CD4-positive, alpha-beta T cell treated with Interleukin-15 for 1 hour (primary cell): Measurements from ENCODE around the gene ABCF2.

Experiments
- DNase-seq: peaks from one replicate; pipeline ENCODE4 v3.0.0-alpha.2; 2020

The ABCF2 gene

DNA sequence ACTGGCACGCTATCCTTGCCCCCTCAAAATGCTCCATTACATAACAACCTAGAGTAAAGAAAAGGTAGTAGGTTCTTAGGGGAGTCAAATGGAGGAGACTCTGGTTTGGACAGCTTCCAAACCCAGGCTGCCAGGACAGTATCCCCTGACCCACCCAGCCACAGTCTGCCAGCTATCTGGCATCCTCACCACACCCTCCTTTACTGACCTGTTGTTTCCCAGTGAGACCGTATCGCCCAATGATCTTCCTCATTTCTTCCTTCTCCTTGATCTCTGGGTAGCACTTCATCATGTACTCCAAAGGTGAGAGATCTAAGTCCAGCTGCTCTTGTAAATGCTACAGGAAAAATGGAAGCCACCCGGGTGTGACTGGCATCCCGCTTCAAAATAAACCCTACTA is 11.6 kb downstream of the ABCF2 start:
- DNase-seq = no peak

DNA sequence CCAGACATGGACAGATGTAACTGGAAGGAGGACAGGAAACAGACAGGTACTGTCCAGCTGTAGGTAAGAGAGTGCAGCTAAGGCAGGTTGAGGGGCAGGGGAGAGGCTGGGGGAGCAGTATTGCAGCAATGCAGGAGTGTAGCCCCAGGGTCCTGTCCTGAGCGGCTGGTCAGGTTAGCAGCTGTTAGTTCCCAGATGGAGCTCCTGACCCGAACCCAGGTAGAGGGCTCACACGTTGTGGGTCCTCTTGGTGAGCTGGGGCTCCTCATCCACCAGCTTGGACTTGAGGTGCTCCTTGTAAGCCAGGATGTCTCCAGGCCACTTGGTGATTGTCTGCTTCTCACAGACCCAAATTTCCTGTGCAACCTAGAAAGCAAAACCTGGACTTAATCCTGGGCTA is 13.2 kb downstream of the ABCF2 start:
- DNase-seq = no peak

DNA sequence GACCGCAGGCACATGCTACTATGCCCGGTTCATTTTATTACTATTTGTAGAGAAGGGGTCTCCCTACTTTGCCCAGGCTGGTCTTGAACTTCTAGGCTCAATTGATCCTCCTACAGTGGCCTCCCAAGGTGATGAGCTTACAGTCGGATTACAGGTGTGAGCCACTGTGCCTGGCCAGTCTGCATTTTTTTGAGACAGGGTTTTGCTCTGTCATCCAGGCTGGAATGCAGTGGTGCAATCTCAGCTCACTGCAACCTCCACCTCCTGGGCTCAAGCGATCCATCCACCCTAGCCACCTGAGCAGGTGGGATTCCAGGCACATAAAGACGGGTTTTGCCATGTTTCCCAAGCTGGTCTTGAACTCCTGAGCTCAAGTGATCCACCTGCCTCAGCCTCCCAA is 14.4 kb downstream of the ABCF2 start:
- no peak for DNase-seq

DNA sequence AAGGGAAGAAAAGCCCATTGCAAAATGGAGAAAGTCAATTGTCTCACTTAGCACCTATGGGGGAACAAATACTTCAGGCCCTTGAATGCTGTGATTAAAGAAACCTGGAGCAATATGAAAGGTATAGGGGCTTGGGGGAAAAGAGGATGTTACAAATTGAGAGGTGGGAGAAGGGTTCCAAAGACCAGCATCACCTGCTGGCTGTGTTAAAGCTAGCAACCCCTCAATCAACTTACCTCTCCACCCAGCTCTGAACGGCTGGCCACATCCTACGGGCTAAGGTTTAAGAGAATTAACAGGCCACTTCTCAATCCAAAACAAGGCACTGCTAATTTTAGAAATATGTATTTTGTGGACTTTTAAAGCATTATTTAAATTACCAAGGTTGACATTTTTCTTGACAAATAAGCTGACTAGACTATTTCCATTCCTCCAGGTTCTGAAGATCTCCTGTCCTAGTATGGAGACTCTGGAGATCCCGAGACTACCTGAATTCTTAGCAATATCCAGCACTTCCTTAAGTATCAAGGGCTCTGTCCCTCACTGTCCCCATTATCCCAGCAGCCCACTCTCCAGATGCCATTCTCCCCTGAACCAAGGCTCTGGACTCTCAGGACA is 15.7 kb downstream of the ABCF2 start:
- no peak for DNase-seq

DNA sequence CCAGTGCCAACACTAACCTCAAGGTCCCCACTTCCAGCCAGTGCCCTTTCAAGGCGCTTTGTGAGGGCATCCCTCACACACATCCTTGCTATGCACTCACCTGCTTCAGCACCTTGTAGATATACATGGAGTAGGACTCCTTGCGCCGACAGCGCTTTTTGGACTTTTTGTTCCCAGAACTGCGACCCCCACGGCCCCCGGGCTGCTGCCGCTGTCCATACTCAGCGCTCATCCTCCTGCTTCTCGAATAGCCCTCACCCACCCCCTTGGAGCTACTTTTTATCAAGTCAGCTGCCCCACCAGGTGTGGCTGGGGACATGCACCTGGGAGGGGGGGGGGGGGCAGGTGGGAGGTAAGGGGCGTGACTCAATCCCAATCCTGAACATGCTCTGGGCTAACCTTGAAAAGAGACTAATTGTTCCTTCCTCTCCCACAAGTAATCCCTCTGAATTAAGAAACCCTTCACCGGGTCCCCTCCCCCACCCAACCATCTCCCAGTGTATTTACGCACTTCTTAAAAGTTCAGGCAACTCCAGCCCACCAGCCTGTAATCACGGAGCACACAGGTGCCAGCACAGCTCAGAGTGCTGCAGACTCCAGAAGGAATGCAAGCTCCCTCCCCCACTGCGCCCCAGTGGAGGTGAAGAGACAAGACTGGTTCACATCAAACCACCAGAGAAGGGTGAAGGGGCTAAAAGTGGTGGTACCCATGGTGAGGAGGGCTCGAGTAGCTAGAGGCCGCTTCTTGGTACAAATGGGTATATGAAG is 16.7 kb downstream of the ABCF2 start, which contains the start of gene H2BK1:
TSS of gene H2BK1 (minus strand) at position 402 of the 768 bp plus-strand sequence. CDS start at position 232, 170 bp downstream.
- DNase-seq = no peak

DNA sequence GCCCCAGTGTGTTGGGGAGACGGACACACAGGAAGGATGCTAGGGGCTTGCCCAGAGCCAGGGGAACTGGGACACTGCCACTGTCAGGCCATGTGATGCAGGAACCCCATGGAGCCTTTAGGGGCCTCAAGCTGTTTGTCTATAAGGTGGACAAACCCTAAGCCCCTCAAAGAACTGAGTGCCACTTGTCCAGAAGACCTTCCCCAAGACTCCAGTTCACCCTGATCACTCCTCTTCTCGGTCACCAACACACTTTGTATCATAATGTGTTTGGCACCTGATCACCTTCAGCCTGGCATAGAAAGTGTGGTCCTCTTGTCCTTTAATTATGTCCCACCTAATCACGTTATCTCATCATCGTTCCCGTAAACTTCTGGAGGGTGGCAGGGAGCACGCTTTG is 17.4 kb downstream of the ABCF2 start:
- DNase-seq = no peak

DNA sequence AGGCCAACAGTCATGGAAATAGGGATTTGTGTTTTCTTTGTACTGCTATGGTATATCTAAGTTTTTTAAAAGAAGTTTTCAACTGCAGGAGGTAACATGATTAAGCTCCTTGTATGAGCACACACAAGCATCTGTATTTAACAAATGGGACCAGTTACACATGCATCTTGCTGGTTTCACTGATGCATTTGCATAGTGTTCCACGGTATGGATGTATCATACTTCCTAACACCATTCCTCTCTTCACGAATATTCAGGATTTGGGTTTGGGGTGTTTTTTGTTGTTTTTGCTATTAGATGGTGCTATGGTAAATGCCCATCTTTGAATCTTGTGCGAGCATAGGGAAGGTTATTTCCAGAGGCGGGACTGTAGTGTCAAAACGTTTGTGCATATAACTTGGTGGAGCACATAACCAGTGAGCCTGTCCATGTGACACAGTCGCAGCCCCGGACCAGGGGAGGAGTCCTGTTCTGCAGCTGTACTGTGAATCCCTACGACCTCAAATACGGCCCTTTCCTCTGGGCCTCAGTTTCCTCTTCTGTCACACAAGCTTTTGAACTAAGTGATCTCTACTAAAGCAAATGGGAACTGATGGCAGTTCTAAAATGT is 18.6 kb downstream of the ABCF2 start:
- no peak for DNase-seq

DNA sequence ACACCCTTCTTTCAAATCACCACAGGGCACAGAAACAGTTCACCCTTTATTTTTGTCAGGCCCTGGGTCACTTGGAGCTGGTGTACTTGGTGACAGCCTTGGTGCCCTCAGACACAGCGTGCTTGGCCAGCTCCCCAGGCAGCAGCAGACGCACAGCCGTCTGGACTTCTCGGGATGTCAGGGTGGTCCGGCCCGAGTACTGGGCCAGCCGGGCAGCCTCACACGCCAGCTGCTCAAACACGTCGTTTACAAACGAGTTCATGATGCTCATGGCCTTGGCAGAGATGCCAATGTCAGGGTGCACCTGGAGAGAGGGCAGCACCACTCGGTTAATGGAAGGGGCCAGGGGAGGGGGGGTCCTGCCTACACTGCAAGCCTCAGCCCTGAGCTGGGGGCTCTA is 19.2 kb downstream of the ABCF2 start:
- no peak for DNase-seq

DNA sequence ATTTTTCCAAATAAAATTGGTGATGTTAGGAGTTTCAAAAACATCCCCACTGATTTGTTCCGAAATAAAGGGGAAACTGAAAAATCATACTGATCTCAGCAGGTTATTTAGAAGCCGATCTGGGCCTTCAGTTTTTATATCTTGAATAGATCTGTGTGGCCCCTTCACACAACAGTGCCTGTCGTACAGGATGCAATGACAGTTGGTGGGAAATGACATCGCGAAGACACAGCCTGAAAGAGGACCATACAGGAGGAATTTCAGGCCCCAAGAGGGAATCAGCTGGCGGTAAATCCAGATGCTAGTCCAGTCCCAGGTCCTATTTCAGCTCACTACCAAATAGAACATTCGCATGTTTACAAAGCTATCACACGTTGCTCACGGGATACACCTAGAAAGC is 19.7 kb downstream of the ABCF2 start:
- DNase-seq = no peak

DNA sequence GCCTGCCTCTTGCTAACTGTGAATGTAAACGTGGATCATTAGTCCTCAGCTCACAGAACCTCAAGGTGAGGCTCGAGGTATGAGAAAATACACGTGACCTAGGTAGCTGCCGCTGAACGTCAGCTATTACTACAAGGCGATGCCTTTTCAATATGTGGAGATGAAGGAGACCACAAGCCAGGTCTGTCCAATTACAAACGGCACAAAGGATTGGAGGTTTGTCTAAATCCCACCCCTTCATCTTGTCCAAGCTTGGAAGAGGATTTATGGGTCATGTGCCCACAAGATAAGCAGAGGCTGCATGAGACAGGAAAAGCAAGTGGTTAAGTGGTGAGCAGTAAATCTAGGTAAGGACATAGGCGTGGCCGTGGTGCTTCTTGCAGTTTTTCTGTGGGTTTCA is 20.1 kb downstream of the ABCF2 start:
- no peak for DNase-seq

DNA sequence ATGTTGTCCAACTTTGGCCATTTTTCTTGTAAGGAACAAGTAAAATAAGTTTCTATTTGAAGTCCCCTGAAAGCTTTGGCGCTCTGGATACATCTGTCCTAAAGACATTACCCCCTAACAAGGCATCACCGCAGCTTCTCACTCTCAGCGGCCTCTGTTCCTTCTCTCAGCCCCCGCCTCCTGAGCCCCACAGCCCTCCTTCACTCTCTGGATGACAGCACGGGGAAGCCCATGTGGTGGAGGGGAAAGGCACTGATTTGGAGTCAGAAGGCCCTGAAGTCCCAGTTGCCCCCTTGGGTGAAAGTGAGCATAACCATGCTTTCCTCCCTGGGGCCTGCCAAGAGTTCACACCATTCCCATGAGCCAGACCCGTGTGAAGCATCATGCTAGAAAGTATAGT is 21.3 kb downstream of the ABCF2 start:
- DNase-seq = no peak

DNA sequence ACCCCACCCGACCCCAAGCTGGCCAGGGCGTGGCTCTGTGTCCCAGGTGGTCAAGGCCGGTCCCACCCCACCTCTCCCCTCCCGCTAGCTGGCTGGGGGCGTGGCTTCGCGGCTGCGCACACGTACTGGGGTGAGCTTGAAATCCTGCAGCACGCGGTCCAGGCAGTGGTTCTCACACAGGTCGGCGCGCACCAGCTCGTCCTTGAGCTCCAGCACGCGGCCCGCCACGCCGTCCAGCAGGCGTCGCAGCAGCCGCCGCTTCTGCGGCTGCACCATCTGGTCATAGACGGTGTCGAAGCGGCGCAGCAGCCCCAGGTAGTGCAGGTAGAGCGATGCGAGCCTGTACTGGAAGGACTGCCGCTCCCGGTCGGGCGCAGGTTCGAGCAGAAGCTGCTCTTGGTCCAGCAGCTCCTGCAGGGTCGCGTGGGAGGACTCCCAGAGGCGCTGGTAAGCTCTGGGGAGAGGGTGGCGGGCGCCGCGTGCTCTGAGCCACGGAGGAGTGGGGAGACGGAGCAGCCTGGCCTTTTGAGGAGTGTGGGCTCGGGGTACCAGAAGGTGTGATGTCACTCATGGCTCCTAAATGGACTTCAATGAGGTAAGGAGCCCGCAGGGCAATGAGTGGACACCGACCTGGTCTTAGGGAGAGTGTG is 22.5 kb downstream of the ABCF2 start:
- DNase-seq = no peak

DNA sequence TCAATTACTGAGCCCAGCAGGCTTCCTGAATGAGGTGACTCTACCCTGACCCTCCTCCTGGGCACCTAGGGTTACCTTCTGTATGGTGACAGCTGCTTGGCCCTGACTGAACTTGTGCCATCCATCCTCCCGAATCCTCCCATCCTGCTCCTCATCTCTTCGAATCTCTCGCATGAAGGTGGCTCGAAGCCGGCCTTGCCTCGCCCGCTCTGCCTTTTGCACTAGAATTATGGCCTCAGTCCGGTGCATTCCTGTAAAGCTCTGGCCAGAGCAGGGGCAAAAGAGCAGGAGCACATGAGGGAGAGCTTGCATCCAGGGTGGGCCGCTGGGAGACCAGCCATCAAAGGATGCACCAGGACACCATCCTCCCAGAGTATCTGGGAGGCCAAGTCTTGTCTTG is 24.2 kb downstream of the ABCF2 start:
- DNase-seq = no peak

DNA sequence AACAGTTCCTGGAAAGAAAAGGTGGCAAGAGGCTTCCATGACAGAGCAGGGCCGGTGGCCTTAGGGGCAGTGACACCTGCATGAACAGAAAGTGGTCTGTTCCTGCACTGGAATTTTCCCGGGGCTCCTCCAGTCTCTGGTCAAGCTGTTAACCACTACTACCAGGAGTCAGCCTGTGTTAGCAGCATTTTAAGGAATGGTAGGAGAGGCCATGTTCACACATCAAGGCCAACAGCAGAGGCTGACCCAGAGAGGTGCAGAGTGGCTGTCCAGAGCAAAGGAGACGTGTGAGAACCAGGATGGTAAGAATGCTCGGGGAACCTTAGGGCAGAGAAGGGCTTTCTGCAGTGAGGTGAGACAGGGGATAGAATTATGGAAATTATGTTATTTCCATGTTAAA is 25.3 kb downstream of the ABCF2 start:
- no peak for DNase-seq

DNA sequence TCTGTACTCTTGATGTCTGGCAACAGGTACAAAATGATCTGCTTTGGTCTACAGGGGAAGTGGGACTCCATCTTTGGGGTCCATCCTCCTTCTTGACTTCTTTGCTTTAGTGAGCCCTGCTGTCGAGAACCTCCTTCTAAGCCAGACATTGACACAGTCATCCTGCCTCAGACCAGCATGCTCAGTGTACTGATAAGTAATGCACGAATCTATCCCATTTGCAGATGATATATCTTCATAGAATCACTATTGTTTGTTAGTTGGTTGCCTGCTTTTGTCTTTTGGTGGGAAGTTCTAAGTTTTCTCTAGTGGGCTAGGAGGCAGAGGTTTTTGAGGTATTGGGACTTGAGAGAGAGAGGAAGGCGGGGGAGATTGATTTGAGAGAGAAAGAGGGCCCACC is 25.7 kb downstream of the ABCF2 start:
- DNase-seq = no peak

DNA sequence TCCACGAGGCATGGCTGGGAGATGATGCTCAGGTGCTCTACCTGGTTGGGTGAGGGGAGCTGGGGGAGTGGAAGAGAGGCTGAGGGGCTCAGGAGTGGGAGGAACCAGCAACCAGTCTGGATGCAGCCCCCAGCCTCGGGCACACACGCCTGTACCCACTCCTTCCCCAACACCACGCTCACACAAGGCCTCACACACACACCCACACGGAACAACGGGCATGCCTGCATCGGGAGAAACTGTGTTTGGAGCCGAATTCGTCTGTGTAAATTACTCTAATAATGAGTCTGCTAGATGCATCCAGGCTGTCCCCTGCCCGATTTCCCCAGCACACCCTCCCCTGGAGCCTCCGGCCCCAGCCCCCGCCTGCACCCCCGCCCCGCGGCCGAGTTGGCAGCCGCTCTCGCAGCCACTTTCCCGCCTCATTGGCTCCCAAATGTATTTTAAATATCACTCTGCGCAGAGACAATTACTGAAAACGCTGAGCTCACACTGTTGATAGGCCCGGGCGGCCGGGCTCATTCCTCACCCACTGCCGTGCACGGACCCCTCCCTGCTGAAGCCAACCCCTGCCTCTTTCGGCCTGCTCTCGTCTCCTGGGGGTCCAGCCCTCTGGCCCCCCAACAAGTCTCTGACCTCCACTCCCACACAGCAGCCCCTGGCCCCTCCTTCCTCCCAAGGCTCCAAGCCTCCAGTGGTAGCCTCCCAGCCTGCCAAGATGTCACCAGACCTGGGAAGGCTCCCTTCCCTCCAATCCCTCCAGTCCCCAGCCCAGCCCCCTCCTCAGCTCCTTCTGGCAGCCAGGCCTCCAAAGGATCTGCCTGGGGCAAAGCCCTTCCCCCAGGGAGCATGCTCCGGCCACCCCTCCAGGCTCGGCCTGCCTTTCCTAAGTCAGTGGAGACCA is 27.8 kb downstream of the ABCF2 start:
- DNase-seq = no peak

DNA sequence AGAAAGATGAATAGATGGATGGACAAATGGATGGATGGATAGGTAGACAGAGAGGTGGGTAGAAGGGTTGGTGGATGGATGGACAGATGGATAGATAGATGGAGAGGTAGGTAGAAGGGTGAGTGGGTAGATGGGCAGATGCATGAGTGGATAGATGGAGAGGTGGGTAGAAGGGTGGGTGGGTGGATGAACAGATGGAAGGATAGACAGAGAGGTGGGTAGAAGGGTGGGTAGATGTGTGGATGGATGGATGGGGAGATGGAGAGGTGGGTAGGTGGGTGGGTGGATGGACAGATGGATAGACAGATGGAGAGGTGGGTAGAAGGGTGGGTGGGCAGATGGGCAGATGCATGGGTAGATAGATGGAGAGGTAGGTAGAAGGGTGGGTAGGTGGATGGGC is 29.1 kb downstream of the ABCF2 start:
- no peak for DNase-seq

DNA sequence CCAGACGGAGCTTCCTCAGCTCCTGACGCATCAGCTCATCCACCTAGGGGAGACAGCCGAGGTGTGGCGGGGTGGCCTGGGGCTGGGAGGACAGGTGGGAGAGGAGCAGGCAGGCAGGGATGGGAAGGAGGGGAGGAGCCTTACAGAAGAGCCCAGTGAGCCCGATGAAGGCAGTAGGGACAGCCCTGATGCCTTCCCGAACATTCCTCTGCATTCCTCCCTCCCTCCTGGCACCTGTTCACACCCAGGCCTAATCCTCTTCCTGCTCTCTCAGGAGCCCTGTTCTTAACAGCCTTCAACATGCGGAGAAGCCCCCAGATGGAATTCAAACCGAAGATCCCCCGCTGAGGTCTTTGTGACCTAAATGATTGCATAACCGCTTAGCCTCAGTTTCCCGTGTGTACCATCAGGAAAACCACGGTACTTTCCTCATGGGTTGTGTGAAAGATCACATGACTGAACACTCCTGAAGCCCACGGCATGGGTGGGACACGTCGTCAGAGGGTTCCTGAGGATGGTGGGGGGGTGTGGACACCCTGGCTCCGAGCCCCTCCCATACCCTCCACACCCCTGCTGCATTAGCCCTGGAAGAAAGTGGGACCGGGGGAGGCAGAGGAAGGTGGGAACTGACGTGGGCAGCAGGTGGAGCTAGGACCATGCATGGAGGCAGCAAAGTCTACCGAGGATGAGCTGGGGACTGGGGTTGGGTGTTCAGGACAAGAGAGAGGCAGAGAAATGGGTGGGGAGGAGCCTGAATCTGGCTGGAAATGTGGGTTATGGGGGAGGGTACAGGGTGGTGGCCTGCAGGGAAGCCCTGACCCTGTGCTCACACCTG is 31.2 kb downstream of the ABCF2 start:
- no peak for DNase-seq

DNA sequence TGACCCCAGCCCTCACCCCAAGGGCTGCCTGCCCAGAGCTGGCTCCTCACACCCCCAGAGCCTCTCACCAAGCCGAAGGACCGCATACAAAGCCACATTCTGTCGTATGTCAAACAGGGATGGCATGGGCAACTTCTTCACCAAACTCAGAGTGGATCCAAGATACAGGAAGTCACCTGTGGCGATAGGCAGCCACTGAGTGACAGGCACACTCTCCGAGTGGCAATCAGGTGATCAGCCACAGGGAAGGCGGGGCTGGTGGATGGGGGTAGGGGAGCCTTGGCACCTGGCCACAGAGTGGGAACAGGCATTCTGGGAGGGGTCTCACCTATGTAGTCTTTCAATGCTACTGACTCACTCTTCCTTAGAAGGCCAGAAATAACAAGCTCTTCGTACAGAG is 32.8 kb downstream of the ABCF2 start:
- no peak for DNase-seq

DNA sequence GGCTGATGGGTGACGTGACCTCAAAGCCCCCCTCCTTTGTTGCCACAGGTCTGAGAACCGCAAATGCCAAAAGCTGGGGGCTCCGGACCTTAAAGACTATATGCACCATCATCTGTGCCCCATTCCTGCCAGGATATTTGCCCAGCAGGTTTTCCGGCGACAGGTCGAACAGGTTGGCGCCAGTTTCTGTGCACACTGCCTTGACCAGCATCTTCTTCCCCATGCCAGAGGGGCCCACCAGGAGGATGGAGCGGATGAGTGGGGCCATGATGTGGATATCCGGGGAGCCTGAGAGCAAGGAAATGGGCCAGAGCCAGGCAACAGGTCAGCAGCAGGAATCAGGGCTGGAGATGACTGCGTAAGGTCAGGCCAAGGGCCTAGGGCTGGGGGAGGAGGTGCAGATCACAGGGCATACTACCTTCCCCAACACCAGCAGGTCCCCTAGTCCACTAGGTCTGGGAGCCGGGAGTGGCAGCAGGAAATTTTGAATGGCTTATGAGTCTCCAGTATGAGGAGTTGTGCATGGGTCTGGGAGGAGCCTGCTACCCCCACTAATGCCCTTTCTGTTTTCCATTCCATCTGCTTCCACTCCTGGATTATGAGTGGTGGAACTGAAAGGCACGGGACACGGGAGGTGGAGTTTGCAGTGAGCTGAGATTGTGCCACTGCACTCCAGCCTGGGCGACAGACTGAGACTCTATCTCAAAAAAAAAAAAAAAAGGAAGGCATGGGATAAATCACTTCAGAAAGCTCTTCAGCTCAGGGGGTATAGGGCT is 33.6 kb downstream of the ABCF2 start:
- no peak for DNase-seq

DNA sequence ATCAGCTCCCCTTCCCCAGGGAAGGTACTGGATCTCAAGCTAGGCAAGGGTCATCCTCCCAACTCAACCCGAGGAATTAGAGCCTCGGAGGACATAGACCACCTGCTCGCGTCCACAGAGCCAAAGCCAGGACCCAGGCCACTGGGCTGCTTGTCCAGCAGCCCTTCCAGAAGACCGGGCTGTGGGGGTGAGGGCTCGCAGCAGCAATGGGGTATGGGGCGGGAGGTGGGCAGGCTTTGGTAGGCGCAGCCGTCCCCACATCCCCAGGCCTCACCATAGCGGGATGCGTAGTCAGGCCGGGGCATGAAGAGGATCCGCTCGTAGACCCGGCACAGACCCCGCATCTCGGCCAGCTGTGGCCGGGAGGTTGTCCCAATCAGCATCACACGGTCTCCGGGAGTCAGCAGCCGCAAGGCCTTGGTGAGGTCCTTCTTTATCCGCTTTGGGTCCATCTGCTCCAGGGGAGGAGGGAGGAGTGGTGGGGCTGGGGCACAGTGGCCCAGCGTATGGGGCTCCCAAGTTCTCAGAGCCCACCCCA is 34.9 kb downstream of the ABCF2 start:
- DNase-seq = no peak
